ENCODE data around the gene TFCP2L1.

DNA sequence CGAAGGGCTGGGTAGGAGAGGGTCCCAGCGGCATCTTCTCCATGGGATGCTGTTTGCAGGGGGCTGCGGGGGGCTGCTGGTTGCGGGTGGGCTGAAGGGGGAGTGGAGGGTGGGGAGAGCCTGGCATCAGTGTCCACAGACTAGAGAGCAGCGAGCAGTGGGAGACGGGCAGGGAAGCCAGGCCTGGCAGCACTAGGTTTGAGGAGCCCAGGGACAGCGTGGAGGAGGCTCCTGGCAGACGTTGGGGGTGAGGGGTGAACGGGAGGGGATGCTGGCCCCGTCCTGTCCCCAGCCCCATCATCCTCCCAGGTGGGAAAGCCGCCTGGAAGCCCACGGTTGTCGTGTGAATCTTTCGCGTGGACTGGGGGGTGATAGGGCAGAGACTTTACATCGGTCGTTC is 48.2 kb upstream of the TFCP2L1 start:
- TF ChIP-seq, protein P1, sequence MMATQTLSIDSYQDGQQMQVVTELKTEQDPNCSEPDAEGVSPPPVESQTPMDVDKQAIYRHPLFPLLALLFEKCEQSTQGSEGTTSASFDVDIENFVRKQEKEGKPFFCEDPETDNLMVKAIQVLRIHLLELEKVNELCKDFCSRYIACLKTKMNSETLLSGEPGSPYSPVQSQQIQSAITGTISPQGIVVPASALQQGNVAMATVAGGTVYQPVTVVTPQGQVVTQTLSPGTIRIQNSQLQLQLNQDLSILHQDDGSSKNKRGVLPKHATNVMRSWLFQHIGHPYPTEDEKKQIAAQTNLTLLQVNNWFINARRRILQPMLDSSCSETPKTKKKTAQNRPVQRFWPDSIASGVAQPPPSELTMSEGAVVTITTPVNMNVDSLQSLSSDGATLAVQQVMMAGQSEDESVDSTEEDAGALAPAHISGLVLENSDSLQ (IDR thresholded peaks at IDR 0.05), result no peak
- TF ChIP-seq ELF4 (IDR thresholded peaks at IDR 0.05) (no peak), ZNF384 (IDR thresholded peaks at IDR 0.05) (no peak), SP1 (IDR thresholded peaks at IDR 0.05) (no peak), TARDBP (IDR thresholded peaks at IDR 0.05) (no peak)
